Measurements from ENCODE around the gene C2orf81.
"Not testable (repeated sequence)": the region's sequence is repeated elsewhere in the genome, so short reads cannot be mapped to it uniquely, and the experiment has no call there.

DNA sequence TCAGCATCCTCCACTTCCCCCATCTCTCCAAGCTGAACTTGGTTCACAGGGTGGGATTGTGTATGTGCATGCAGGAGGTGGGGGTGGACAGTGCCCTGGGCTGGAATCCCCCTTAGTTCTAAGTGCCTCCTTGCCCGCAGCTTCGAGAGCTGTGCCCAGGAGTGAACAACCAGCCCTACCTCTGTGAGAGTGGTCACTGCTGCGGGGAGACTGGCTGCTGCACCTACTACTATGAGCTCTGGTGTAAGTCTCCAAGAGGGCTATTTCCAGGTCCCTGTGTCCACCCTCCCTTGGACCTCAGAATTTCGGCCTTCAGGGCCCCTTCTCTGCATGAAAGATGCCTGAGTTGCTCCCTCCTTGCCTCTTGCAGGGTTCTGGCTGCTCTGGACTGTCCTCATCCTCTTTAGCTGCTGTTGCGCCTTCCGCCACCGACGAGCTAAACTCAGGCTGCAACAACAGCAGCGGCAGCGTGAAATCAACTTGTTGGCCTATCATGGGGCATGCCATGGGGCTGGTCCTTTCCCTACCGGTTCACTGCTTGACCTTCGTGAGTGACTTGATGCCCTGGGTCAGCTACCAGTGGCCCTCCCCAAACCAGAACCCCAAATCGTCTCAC is 38.2 kb upstream of the C2orf81 start:
- TF ChIP-seq, protein P1, sequence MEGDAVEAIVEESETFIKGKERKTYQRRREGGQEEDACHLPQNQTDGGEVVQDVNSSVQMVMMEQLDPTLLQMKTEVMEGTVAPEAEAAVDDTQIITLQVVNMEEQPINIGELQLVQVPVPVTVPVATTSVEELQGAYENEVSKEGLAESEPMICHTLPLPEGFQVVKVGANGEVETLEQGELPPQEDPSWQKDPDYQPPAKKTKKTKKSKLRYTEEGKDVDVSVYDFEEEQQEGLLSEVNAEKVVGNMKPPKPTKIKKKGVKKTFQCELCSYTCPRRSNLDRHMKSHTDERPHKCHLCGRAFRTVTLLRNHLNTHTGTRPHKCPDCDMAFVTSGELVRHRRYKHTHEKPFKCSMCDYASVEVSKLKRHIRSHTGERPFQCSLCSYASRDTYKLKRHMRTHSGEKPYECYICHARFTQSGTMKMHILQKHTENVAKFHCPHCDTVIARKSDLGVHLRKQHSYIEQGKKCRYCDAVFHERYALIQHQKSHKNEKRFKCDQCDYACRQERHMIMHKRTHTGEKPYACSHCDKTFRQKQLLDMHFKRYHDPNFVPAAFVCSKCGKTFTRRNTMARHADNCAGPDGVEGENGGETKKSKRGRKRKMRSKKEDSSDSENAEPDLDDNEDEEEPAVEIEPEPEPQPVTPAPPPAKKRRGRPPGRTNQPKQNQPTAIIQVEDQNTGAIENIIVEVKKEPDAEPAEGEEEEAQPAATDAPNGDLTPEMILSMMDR (IDR thresholded peaks at IDR 0.05 in 8 of 11, conservative IDR thresholded peaks at IDR 0.05 in 3 of 11) = not testable (repeated sequence)
- not testable (repeated sequence) for TF ChIP-seq POLR2A (IDR thresholded peaks at IDR 0.05)

Measured in spleen (tissue), 7 donors.